Trophoblast cell (in vitro differentiated cells and primary cell): ENCODE measurements around the gene IGIP.

Experiments
- DNase-seq, 2 donors: peaks; one replicate each; pipeline ENCODE4 v3.0.0-alpha.2; 2016
- H2AFZ ChIP-seq: 2 replicates; pipeline ENCODE4 v1.6.1; 2013; ENCODE audit warnings: low read length, moderate library complexity, mild to moderate bottlenecking; ENCODE audit not compliant: insufficient read depth, poor library complexity
- H2AK5ac ChIP-seq: 2 replicates; pipeline ENCODE4 v1.6.1; 2013; ENCODE audit warnings: mild to moderate bottlenecking, low read length
- H2BK120ac ChIP-seq: 2 replicates; pipeline ENCODE4 v1.6.1; 2013; ENCODE audit warnings: low read length, mild to moderate bottlenecking, moderate library complexity; ENCODE audit not compliant: insufficient read depth, poor library complexity
- H2BK12ac ChIP-seq: 2 replicates; pipeline ENCODE4 v1.6.1; 2013; ENCODE audit warnings: mild to moderate bottlenecking, low read length, moderate library complexity
- H2BK5ac ChIP-seq: 2 replicates; pipeline ENCODE4 v1.6.1; 2013; ENCODE audit warnings: low read length, low read depth, moderate library complexity, mild to moderate bottlenecking; ENCODE audit not compliant: poor library complexity
- H3K14ac ChIP-seq: 2 replicates; pipeline ENCODE4 v1.6.1; 2013; ENCODE audit warnings: mild to moderate bottlenecking, low read length
- H3K18ac ChIP-seq: 2 replicates; pipeline ENCODE4 v1.6.1; 2013; ENCODE audit warnings: mild to moderate bottlenecking, low read length
- H3K23ac ChIP-seq: 2 replicates; pipeline ENCODE4 v1.6.1; 2013; ENCODE audit warnings: low read length
- H3K27ac ChIP-seq: 2 replicates; pipeline ENCODE4 v1.5.1; 2013; ENCODE audit warnings: low read depth, mild to moderate bottlenecking, inconsistent platforms, low read length, moderate library complexity
- H3K27me3 ChIP-seq: 2 replicates; pipeline ENCODE4 v1.6.1; 2013; ENCODE audit warnings: inconsistent platforms, mild to moderate bottlenecking, low read length, moderate library complexity; ENCODE audit not compliant: insufficient read depth
- H3K36me3 ChIP-seq, 2 experiments: 1 replicate in 1 of 2; 2 replicates in 1 of 2; pipeline ENCODE4 v1.6.1; 2013; ENCODE audit warnings: low read length in 2 of 2, mild to moderate bottlenecking in 2 of 2, moderate library complexity in 1 of 2; ENCODE audit not compliant: insufficient read depth in 2 of 2, control insufficient read depth in 1 of 2
- H3K4ac ChIP-seq: 2 replicates; pipeline ENCODE4 v1.6.1; 2013; ENCODE audit warnings: low read depth, mild to moderate bottlenecking, low read length, moderate library complexity
- H3K4me1 ChIP-seq, 2 experiments: 1 replicate in 1 of 2; 2 replicates in 1 of 2; pipeline ENCODE4 v1.6.1; 2013; ENCODE audit warnings: low read length in 2 of 2, mild to moderate bottlenecking in 2 of 2, moderate library complexity in 1 of 2; ENCODE audit not compliant: insufficient read depth in 2 of 2, control insufficient read depth in 1 of 2
- H3K4me2 ChIP-seq: 2 replicates; pipeline ENCODE4 v1.6.1; 2013; ENCODE audit warnings: inconsistent platforms, mild to moderate bottlenecking, low read length, moderate library complexity
- H3K4me3 ChIP-seq: 2 replicates; pipeline ENCODE4 v1.5.1; 2013; ENCODE audit warnings: mild to moderate bottlenecking, low read depth, low read length, inconsistent platforms
- H3K79me1 ChIP-seq: one replicate; pipeline ENCODE4 v1.6.1; 2013; ENCODE audit warnings: low read length
- H3K79me2 ChIP-seq: 2 replicates; pipeline ENCODE4 v1.6.1; 2013; ENCODE audit warnings: low read length, mild to moderate bottlenecking; ENCODE audit not compliant: control insufficient read depth, insufficient read depth, poor library complexity
- H3K9ac ChIP-seq: 2 replicates; pipeline ENCODE4 v1.6.1; 2013; ENCODE audit warnings: mild to moderate bottlenecking, low read length
- H3K9me3 ChIP-seq: 2 replicates; pipeline ENCODE4 v1.6.1; 2013; ENCODE audit warnings: low read depth, mild to moderate bottlenecking, control low read depth, inconsistent platforms, low read length; ENCODE audit not compliant: insufficient read depth
- H4K12ac ChIP-seq: 2 replicates; pipeline ENCODE4 v1.6.1; 2013; ENCODE audit warnings: low read depth, mild to moderate bottlenecking, low read length, moderate library complexity
- H4K8ac ChIP-seq: 2 replicates; pipeline ENCODE4 v1.6.1; 2013; ENCODE audit warnings: low read depth, mild to moderate bottlenecking, low read length, moderate library complexity
- H4K91ac ChIP-seq: one replicate; pipeline ENCODE4 v1.6.1; 2013; ENCODE audit warnings: low read depth, mild to moderate bottlenecking, low read length, moderate library complexity
- WGBS: extraction: QIAGEN DNeasy Blood & Tissue Kit; methylation state at CpG from one replicate; pipeline ENCODE4 v1.1.7; 2013; ENCODE audit warnings: missing lambda C conversion rate; ENCODE audit not compliant: insufficient read length, insufficient coverage; ENCODE audit errors: extremely low coverage; 5-methylcytosine and 5-hydroxymethylcytosine counted together

Gene IGIP

GRCh38 chr5:140083650-140084049, 42.1 kb upstream of the IGIP start:
- Histone ChIP-seq H4K12ac (no peak overlapping the region), H3K18ac (no peak overlapping the region), H3K4ac (no peak overlapping the region), H4K91ac (no peak overlapping the region), H3K79me2 (no peaks in the 10 kb centered on the region), H2BK5ac (no peak overlapping the region), H2BK12ac (no peak overlapping the region), H3K14ac (no peak overlapping the region), H3K9me3 (no peaks in the 10 kb centered on the region), H2AK5ac (no peak overlapping the region), H4K8ac (no peak overlapping the region), H3K4me1 (no peaks in the 10 kb centered on the region), H3K4me2 (no peak overlapping the region), H3K27me3 (no peaks in the 10 kb centered on the region), H3K9ac (no peak overlapping the region), H2BK120ac (no peak overlapping the region), H3K23ac (no peak overlapping the region), H3K4me3 (no peak overlapping the region), H3K79me1 (no peaks in the 10 kb centered on the region), H3K27ac (no peak overlapping the region), H2AFZ (no peak overlapping the region), H3K36me3 (no peaks in the 10 kb centered on the region)
- no peak for DNase-seq
- no CpG with 5 or more reads among the region's 1 CpG for WGBS

GRCh38 chr5:140084541-140084940, 41.2 kb upstream of the IGIP start:
- H3K27ac ChIP-seq = no peak overlapping the region
- no peaks in the 10 kb centered on the region for H3K4me1 ChIP-seq
- H3K36me3 ChIP-seq = no peaks in the 10 kb centered on the region
- H3K9me3 ChIP-seq = no peaks in the 10 kb centered on the region
- no CpG with 5 or more reads among the region's 4 CpGs for WGBS
- no peak overlapping the region for H3K4me3 ChIP-seq
- H3K23ac ChIP-seq = no peak overlapping the region
- H2BK120ac ChIP-seq = no peak overlapping the region
- no peak overlapping the region for H4K91ac ChIP-seq
- H2BK5ac ChIP-seq = no peak overlapping the region
- no peak overlapping the region for H3K4me2 ChIP-seq
- H3K4ac ChIP-seq = no peak overlapping the region
- no peaks in the 10 kb centered on the region for H3K79me1 ChIP-seq
- no peak overlapping the region for H2AFZ ChIP-seq
- H4K8ac ChIP-seq = no peak overlapping the region
- no peak overlapping the region for H2BK12ac ChIP-seq
- no peak overlapping the region for H3K18ac ChIP-seq
- no peak overlapping the region for H3K9ac ChIP-seq
- no peaks in the 10 kb centered on the region for H3K27me3 ChIP-seq
- DNase-seq = no peak
- no peak overlapping the region for H2AK5ac ChIP-seq
- H3K14ac ChIP-seq = no peak overlapping the region
- H4K12ac ChIP-seq = no peak overlapping the region
- H3K79me2 ChIP-seq = no peaks in the 10 kb centered on the region

GRCh38 chr5:140090251-140090650, 35.5 kb upstream of the IGIP start:
- H2AK5ac ChIP-seq = no peak overlapping the region
- no peaks in the 10 kb centered on the region for H3K79me2 ChIP-seq
- H3K9ac ChIP-seq = no peak overlapping the region
- no peak overlapping the region for H3K4ac ChIP-seq
- H2BK12ac ChIP-seq = no peak overlapping the region
- H3K4me2 ChIP-seq = no peak overlapping the region
- H3K18ac ChIP-seq = no peak overlapping the region
- DNase-seq = no peak
- no peaks in the 10 kb centered on the region for H3K4me1 ChIP-seq
- no peak overlapping the region for H4K8ac ChIP-seq
- H3K79me1 ChIP-seq = no peaks in the 10 kb centered on the region
- no peaks in the 10 kb centered on the region for H3K36me3 ChIP-seq
- no peaks in the 10 kb centered on the region for H3K9me3 ChIP-seq
- no peak overlapping the region for H2BK120ac ChIP-seq
- H2BK5ac ChIP-seq = no peak overlapping the region
- peaks cover 2% of the 10 kb centered on the region for H3K27me3 ChIP-seq
- H4K12ac ChIP-seq = no peak overlapping the region
- no peak overlapping the region for H3K14ac ChIP-seq
- WGBS = no CpG with 5 or more reads among the region's 1 CpG
- H3K27ac ChIP-seq = no peak overlapping the region
- H3K23ac ChIP-seq = no peak overlapping the region
- H3K4me3 ChIP-seq = no peak overlapping the region
- H4K91ac ChIP-seq = no peak overlapping the region
- H2AFZ ChIP-seq = no peak overlapping the region

- no peak overlapping the region for H4K8ac ChIP-seq
- no peak overlapping the region for H3K9ac ChIP-seq
- WGBS = no CpG with 5 or more reads among the region's 1 CpG
- no peaks in the 10 kb centered on the region for H3K4me1 ChIP-seq
- no peak overlapping the region for H3K4me2 ChIP-seq
- peaks cover 2% of the 10 kb centered on the region for H3K27me3 ChIP-seq
- H3K27ac ChIP-seq = no peak overlapping the region
- no peaks in the 10 kb centered on the region for H3K9me3 ChIP-seq
- H3K18ac ChIP-seq = no peak overlapping the region
- no peak overlapping the region for H3K23ac ChIP-seq
- H2AK5ac ChIP-seq = no peak overlapping the region
- H2BK5ac ChIP-seq = no peak overlapping the region
- no peaks in the 10 kb centered on the region for H3K79me1 ChIP-seq
- no peaks in the 10 kb centered on the region for H3K36me3 ChIP-seq
- no peak overlapping the region for H3K4me3 ChIP-seq
- H2AFZ ChIP-seq = no peak overlapping the region
- no peak overlapping the region for H2BK120ac ChIP-seq
- H3K14ac ChIP-seq = no peak overlapping the region
- H3K79me2 ChIP-seq = no peaks in the 10 kb centered on the region
- no peak overlapping the region for H4K91ac ChIP-seq
- H3K4ac ChIP-seq = no peak overlapping the region
- no peak for DNase-seq
- H2BK12ac ChIP-seq = no peak overlapping the region
- H4K12ac ChIP-seq = no peak overlapping the region
Measured at GRCh38 chr5:140093179-140093578, 32.6 kb upstream of the IGIP start.
